CD4-positive, CD25-positive, alpha-beta regulatory T cell (primary cell): ENCODE data around the gene INHBB. TPM values are rescaled to one million over a fixed set of nuclear protein-coding genes. Genes with fewer than 3 reads are reported as not detected.

Source experiments
- ATAC-seq, 2 donors: fragments of 150-1000 bp; cut with Tn5 transposase; one replicate each; pipeline ENCODE4 v1.10.0; 2021; ENCODE audit warnings: low read depth in 2 of 2, moderate number of reproducible peaks in 2 of 2, moderate library complexity in 1 of 2
- DNase-seq, 3 donors: peaks; one replicate each; pipeline versions ENCODE4 v3.0.0 to v3.0.0-alpha.2; 2012 to 2022; ENCODE audit warnings: mixed read lengths in 1 of 3
- H3K27ac ChIP-seq: one replicate; pipeline ENCODE4 v1.7.0; 2013; ENCODE audit warnings: mild to moderate bottlenecking, low read length; ENCODE audit not compliant: insufficient read depth, poor library complexity, severe bottlenecking
- H3K27me3 ChIP-seq: one replicate; pipeline ENCODE4 v1.7.0; 2013; ENCODE audit warnings: low read length; ENCODE audit not compliant: control insufficient read depth, insufficient read depth
- H3K36me3 ChIP-seq: one replicate; pipeline ENCODE4 v1.7.0; 2013; ENCODE audit warnings: mild to moderate bottlenecking, low read length, moderate library complexity; ENCODE audit not compliant: control insufficient read depth, insufficient read depth
- H3K4me1 ChIP-seq: 2 replicates; pipeline ENCODE4 v1.7.0; 2013; ENCODE audit warnings: mild to moderate bottlenecking, low read length; ENCODE audit not compliant: insufficient read depth, control insufficient read depth, poor library complexity, severe bottlenecking
- H3K4me3 ChIP-seq: one replicate; pipeline ENCODE4 v1.7.0; 2013; ENCODE audit warnings: low read depth, mild to moderate bottlenecking, low read length, moderate library complexity
- H3K9me3 ChIP-seq, 2 experiments: 1 replicate in 1 of 2; 2 replicates in 1 of 2; pipeline ENCODE4 v1.7.0; 2013; ENCODE audit warnings: low read length in 2 of 2, mild to moderate bottlenecking in 1 of 2, moderate library complexity in 1 of 2; ENCODE audit not compliant: control insufficient read depth in 2 of 2
- H3K27ac Mint-ChIP-seq, 3 donors: one replicate each; pipeline ENCODE4 v1.8.0; 2020 to 2022; ENCODE audit warnings: mild to moderate bottlenecking in 3 of 3, mixed read lengths in 3 of 3, moderate library complexity in 2 of 3
- H3K27me3 Mint-ChIP-seq: one replicate; pipeline ENCODE4 v1.8.0; 2022; ENCODE audit warnings: mild to moderate bottlenecking, mixed read lengths
- H3K36me3 Mint-ChIP-seq: one replicate; pipeline ENCODE4 v1.8.0; 2020; ENCODE audit warnings: mixed read lengths
- H3K4me1 Mint-ChIP-seq, 4 donors: one replicate each; pipeline ENCODE4 v1.8.0; 2020 to 2022; ENCODE audit warnings: mixed read lengths in 4 of 4, mild to moderate bottlenecking in 1 of 4
- H3K4me3 Mint-ChIP-seq, 4 donors: one replicate each; pipeline ENCODE4 v1.8.0; 2020 to 2022; ENCODE audit warnings: mild to moderate bottlenecking in 4 of 4, mixed read lengths in 4 of 4, moderate library complexity in 3 of 4
- H3K9me3 Mint-ChIP-seq, 7 donors: one replicate each; pipeline ENCODE4 v1.8.0; 2020 to 2022; ENCODE audit warnings: mixed read lengths in 7 of 7, mild to moderate bottlenecking in 3 of 7, moderate library complexity in 2 of 7
- polyA plus RNA-seq, 4 donors: library from polyadenylated mRNA; unstranded; fragments of 300-500 nt; fragmentation: Illumina TruSeq; gene quantifications; one replicate each; pipeline ENCODE4 v1.2.3, GENCODE V29; 2021
- total RNA-seq: library from RNA; stranded (reverse); gene quantifications from one replicate; pipeline ENCODE4 v1.2.3, GENCODE V29; 2022

The INHBB gene
- total and polyA plus RNA-seq, 5 donors from 2014 or later = not detected

DNA sequence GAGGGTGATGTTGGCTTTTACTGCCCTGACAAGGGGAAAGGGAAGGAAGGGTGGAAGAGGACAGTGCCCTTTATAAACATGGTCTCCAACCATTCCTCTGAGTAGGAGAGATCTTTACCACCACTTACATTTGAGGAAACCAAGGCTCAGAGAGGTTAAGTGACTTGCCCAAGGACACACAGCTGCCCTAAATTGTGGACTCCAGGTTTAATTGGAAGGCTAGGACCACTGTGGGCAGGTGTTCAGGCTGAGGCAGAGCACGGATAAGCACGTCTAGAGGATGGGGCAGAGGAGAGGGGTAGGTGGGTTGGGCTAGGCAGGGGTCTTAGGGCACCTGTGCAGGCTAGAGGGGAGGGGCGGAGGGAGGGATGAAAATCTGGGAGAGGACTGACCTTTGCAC, 32.7 kb downstream of the INHBB start:
- H3K36me3 Mint-ChIP-seq = no peaks in the 10 kb centered on the region
- H3K27me3 Mint-ChIP-seq = peaks cover 6% of the 10 kb centered on the region
- no peaks in the 10 kb centered on the region for H3K4me1 Mint-ChIP-seq

DNA sequence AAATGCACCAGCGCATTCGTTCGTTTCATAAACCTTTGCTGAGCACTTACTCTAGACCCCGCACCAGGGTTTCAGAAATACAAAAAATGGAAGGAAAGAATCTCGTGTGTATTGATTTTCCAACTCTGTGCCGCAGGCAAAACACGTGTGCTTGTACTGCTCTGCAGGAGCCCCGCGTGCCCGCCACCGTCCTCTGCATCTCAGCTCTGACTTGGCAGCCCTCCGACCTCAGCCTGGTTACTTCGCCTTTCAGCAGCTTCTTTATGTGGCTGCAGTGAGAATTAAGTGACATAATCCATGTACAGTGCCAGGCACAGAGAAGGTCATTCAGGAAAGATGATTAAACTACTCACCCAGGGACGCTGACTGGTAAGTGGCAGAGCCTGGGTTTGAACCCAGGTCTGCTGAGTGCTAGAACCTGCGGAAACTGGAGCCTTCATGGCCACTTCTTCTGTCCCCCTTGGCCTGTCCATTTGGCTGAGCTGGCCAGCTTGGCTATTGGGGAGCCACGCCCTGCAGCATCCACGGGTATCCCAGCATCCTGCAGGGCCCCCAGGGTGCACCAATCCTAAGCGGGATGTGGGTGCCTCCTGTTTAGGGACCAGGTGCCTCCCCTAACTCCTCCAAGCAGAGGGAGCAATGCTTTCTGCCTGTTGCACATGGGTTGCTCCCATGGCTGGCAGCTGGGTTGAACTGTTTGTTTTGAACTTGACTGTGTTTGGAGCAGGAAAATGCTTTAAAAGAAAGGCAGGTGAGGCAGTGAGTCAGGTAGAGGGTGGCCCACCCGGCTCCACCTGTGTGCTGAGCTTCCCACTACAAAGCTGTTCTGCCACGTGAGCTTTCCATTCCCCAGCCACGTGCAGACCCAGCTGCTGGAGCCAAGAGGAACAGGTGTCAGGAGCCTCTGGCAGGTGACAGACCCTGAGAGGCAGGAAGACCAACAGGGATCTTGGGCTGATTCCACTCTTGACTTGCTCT, 34.3 kb downstream of the INHBB start:
- Mint-ChIP-seq H3K4me1 (no peaks in the 10 kb centered on the region), H3K27ac (no peak overlapping the region), H3K27me3 (peaks cover 6% of the 10 kb centered on the region), H3K36me3 (no peaks in the 10 kb centered on the region), H3K9me3 (no peaks in the 10 kb centered on the region), H3K4me3 (no peak overlapping the region)
- Histone ChIP-seq H3K4me1 (no peaks in the 10 kb centered on the region), H3K9me3 (no peaks in the 10 kb centered on the region), H3K4me3 (no peak overlapping the region), H3K27me3 (no peaks in the 10 kb centered on the region), H3K36me3 (no peaks in the 10 kb centered on the region), H3K27ac (no peak overlapping the region)
- no peak for DNase-seq
- no peak for ATAC-seq

More for the DNA sequence above, 32.7 kb downstream of the INHBB start:
- Mint-ChIP-seq H3K27ac (no peak overlapping the region), H3K4me3 (no peak overlapping the region), H3K9me3 (no peaks in the 10 kb centered on the region)
- no peaks in the 10 kb centered on the region for H3K9me3 ChIP-seq
- no peaks in the 10 kb centered on the region for H3K27me3 ChIP-seq
- DNase-seq = no peak
- H3K4me3 ChIP-seq = no peak overlapping the region
- no peaks in the 10 kb centered on the region for H3K36me3 ChIP-seq
- ATAC-seq = no peak
- no peaks in the 10 kb centered on the region for H3K4me1 ChIP-seq
- H3K27ac ChIP-seq = no peak overlapping the region

GRCh38 chr2:120381192-120381591, 35.3 kb downstream of the INHBB start:
- Mint-ChIP-seq H3K9me3 (no peaks in the 10 kb centered on the region), H3K27me3 (peaks cover 6% of the 10 kb centered on the region)
- DNase-seq = no peak

DNA sequence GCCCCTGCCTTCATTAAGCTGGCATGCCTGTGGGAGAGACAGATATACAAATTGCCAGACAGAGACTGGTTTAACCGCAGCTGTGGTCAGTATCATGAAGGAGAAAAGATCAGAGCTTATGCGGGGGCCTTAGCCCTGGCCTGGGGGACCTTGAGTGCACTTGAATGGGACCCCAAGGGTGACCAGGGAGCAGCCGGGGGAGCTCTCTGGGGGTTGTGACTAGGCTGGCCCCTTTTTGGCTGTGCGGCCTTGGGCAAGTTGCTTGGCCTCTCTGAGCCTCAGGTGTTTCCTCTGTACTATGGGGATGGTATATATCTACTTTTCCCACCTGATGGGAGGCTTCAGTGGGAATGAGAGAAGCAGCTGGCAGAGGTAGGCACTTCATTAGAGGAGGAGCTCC, 35.7 kb downstream of the INHBB start:
- Histone ChIP-seq H3K27ac (no peak overlapping the region), H3K9me3 (no peaks in the 10 kb centered on the region), H3K4me1 (no peaks in the 10 kb centered on the region), H3K4me3 (no peak overlapping the region), H3K27me3 (no peaks in the 10 kb centered on the region), H3K36me3 (no peaks in the 10 kb centered on the region)
- DNase-seq (no peak), ATAC-seq (no peak)
- Mint-ChIP-seq H3K27ac (peak overlapping the region in 1 of 3 donors; percentile 52), H3K4me3 (no peak overlapping the region), H3K27me3 (peaks cover 6% of the 10 kb centered on the region), H3K36me3 (no peaks in the 10 kb centered on the region), H3K4me1 (no peaks in the 10 kb centered on the region), H3K9me3 (no peaks in the 10 kb centered on the region)

More at GRCh38 chr2:120381192-120381591, 35.3 kb downstream of the INHBB start:
- Histone ChIP-seq H3K4me3 (no peak overlapping the region), H3K36me3 (no peaks in the 10 kb centered on the region), H3K9me3 (no peaks in the 10 kb centered on the region), H3K4me1 (no peaks in the 10 kb centered on the region), H3K27ac (no peak overlapping the region), H3K27me3 (no peaks in the 10 kb centered on the region)
- ATAC-seq = no peak
- peak overlapping the region in 1 of 3 donors; percentile 52 for H3K27ac Mint-ChIP-seq
- H3K4me1 Mint-ChIP-seq = no peaks in the 10 kb centered on the region
- H3K4me3 Mint-ChIP-seq = no peak overlapping the region
- no peaks in the 10 kb centered on the region for H3K36me3 Mint-ChIP-seq

GRCh38 chr2:120382541-120383144, 36.7 kb downstream of the INHBB start:
- no peaks in the 10 kb centered on the region for H3K4me1 Mint-ChIP-seq
- no peak overlapping the region for H3K4me3 Mint-ChIP-seq
- Histone ChIP-seq H3K4me3 (no peak overlapping the region), H3K27me3 (no peaks in the 10 kb centered on the region), H3K27ac (no peak overlapping the region), H3K4me1 (no peaks in the 10 kb centered on the region), H3K36me3 (no peaks in the 10 kb centered on the region), H3K9me3 (no peaks in the 10 kb centered on the region)
- no peak overlapping the region for H3K27ac Mint-ChIP-seq
- H3K9me3 Mint-ChIP-seq = no peaks in the 10 kb centered on the region
- H3K36me3 Mint-ChIP-seq = no peaks in the 10 kb centered on the region
- DNase-seq (no peak), ATAC-seq (no peak)
- H3K27me3 Mint-ChIP-seq = peaks cover 6% of the 10 kb centered on the region

GRCh38 chr2:120383191-120383590, 37.3 kb downstream of the INHBB start:
- Histone ChIP-seq H3K27ac (no peak overlapping the region), H3K27me3 (no peaks in the 10 kb centered on the region), H3K4me1 (no peaks in the 10 kb centered on the region), H3K4me3 (no peak overlapping the region), H3K36me3 (no peaks in the 10 kb centered on the region), H3K9me3 (no peaks in the 10 kb centered on the region)
- Mint-ChIP-seq H3K9me3 (no peaks in the 10 kb centered on the region), H3K27me3 (peaks cover 6% of the 10 kb centered on the region), H3K4me3 (no peak overlapping the region), H3K4me1 (no peaks in the 10 kb centered on the region), H3K36me3 (no peaks in the 10 kb centered on the region), H3K27ac (no peak overlapping the region)
- DNase-seq (no peak), ATAC-seq (no peak)

- no peaks in the 10 kb centered on the region for H3K4me1 ChIP-seq
- no peak for DNase-seq
- no peak overlapping the region for H3K27ac ChIP-seq
- H3K36me3 ChIP-seq = no peaks in the 10 kb centered on the region
- ATAC-seq = no peak
- H3K4me3 ChIP-seq = no peak overlapping the region
- no peaks in the 10 kb centered on the region for H3K9me3 ChIP-seq
- H3K27ac Mint-ChIP-seq = no peak overlapping the region
- peaks cover 6% of the 10 kb centered on the region for H3K27me3 Mint-ChIP-seq
- no peaks in the 10 kb centered on the region for H3K27me3 ChIP-seq
- H3K36me3 Mint-ChIP-seq = no peaks in the 10 kb centered on the region
- no peaks in the 10 kb centered on the region for H3K9me3 Mint-ChIP-seq
- H3K4me1 Mint-ChIP-seq = no peaks in the 10 kb centered on the region
- H3K4me3 Mint-ChIP-seq = no peak overlapping the region
These were observed 37.9 kb downstream of the INHBB start for GRCh38 chr2:120383631-120384340.
